Panc1 (cell line): ENCODE data around the gene ARHGAP33.

Experiments used
- CTCF ChIP-seq: fragments of 450-650 bp; IDR thresholded peaks from 2 replicates; pipeline ENCODE4 v1.5.1; 2017; ENCODE audit warnings: mild to moderate bottlenecking
- POLR2AphosphoS5 ChIP-seq: IDR thresholded peaks from 2 replicates; pipeline ENCODE4 v1.6.1; 2012; ENCODE audit warnings: mild to moderate bottlenecking, low read depth, low read length, moderate library complexity
- REST ChIP-seq, 2 experiments: IDR thresholded peaks; 2 replicates each; pipeline ENCODE4 v1.6.1; 2011 to 2012; ENCODE audit warnings: low read depth in 2 of 2, control low read depth in 1 of 2, low read length in 1 of 2, mild to moderate bottlenecking in 1 of 2, moderate library complexity in 1 of 2; ENCODE audit not compliant: insufficient read depth in 1 of 2
- SIN3A ChIP-seq: IDR thresholded peaks from 2 replicates; pipeline ENCODE4 v1.6.1; 2012; ENCODE audit warnings: low read depth, mild to moderate bottlenecking, low read length, moderate library complexity, borderline replicate concordance; ENCODE audit not compliant: insufficient read depth

- no peak for TF ChIP-seq CTCF
- TF ChIP-seq POLR2AphosphoS5 = no peak
- TF ChIP-seq REST (IDR thresholded peaks at IDR 0.05; ENCODE audit: insufficient read depth in 1 of 2, low read depth in 2 of 2, low read length in 1 of 2) = no peak
- TF ChIP-seq SIN3A = no peak
Measured at GRCh38 chr19:35750167-35750566, 25.2 kb upstream of the ARHGAP33 start.
